Measurements from ENCODE around the gene NIPSNAP3A. TPM values are rescaled to one million over a fixed set of nuclear protein-coding genes. Genes with fewer than 3 reads are reported as not detected.
"Not testable (repeated sequence)": the region's sequence is repeated elsewhere in the genome, so short reads cannot be mapped to it uniquely, and the experiment has no call there.

The NIPSNAP3A gene
- total and polyA plus RNA-seq, 2 donors (not counting 3 experiments of a cell fraction or from before 2014, with no cell fraction given): 27.2 TPM

- ChIA-PET POLR2A (no interaction called here), CTCF (no interaction called here)
- FAIRE-seq (no peak), DNase-seq (ENCODE audit: low read depth, low spot score) (no peak)
- Histone ChIP-seq H3K4me1 (ENCODE audit: control insufficient read depth, extremely low read depth, insufficient read depth, low read length) (no peaks in the 10 kb centered on the region), H3K9me3 (replicated peaks; ENCODE audit: control insufficient read depth, insufficient read depth, low read length) (no peaks in the 10 kb centered on the region), H3K27ac (ENCODE audit: insufficient read depth, low read depth, low read length) (no peak overlapping the region), H2AFZ (ENCODE audit: low read depth, low read length) (no peak overlapping the region), H3K4me2 (ENCODE audit: insufficient read depth, low read length) (no peak overlapping the region), H3K36me3 (ENCODE audit: control insufficient read depth in 2 of 2, extremely low read depth in 1 of 2, insufficient read depth in 2 of 2, low read length in 2 of 2) (no peaks in the 10 kb centered on the region), H3K79me2 (ENCODE audit: control insufficient read depth, insufficient read depth, low read length) (no peaks in the 10 kb centered on the region), H3K9ac (replicated peaks; ENCODE audit: extremely low read depth, insufficient read depth, low read length) (no peak overlapping the region), H3K4me3 (replicated peaks in 1 of 3; ENCODE audit: insufficient read depth in 1 of 3, low read depth in 1 of 3, low read length in 3 of 3) (no peak overlapping the region), H3K9me1 (replicated peaks; ENCODE audit: control insufficient read depth, extremely low read depth, insufficient read depth, low read length) (no peaks in the 10 kb centered on the region), H4K20me1 (replicated peaks; ENCODE audit: control insufficient read depth, extremely low read depth, insufficient read depth, low read length) (no peaks in the 10 kb centered on the region), H3K27me3 (ENCODE audit: control insufficient read depth in 2 of 2, insufficient read depth in 2 of 2, low read length in 2 of 2) (no peaks in the 10 kb centered on the region)
- TF ChIP-seq JUN (IDR thresholded peaks at IDR 0.05; ENCODE audit: borderline replicate concordance, insufficient read depth, insufficient read length, low read depth) (no peak), POLR2AphosphoS5 (IDR thresholded peaks at IDR 0.05; ENCODE audit: insufficient read depth, low read depth, low read length) (no peak), FOS (IDR thresholded peaks at IDR 0.05; ENCODE audit: borderline replicate concordance, insufficient read depth, low read length) (no peak), POLR2A (IDR thresholded peaks at IDR 0.05; ENCODE audit: low read depth, low read length) (no peak)
- TF ChIP-seq, protein P1, sequence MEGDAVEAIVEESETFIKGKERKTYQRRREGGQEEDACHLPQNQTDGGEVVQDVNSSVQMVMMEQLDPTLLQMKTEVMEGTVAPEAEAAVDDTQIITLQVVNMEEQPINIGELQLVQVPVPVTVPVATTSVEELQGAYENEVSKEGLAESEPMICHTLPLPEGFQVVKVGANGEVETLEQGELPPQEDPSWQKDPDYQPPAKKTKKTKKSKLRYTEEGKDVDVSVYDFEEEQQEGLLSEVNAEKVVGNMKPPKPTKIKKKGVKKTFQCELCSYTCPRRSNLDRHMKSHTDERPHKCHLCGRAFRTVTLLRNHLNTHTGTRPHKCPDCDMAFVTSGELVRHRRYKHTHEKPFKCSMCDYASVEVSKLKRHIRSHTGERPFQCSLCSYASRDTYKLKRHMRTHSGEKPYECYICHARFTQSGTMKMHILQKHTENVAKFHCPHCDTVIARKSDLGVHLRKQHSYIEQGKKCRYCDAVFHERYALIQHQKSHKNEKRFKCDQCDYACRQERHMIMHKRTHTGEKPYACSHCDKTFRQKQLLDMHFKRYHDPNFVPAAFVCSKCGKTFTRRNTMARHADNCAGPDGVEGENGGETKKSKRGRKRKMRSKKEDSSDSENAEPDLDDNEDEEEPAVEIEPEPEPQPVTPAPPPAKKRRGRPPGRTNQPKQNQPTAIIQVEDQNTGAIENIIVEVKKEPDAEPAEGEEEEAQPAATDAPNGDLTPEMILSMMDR (IDR thresholded peaks at IDR 0.05; ENCODE audit: extremely low read depth in 1 of 2, insufficient read depth in 1 of 2, low read depth in 1 of 2, low read length in 2 of 2): no peak
- dilution Hi-C loops (cut with MboI; ENCODE audit: extremely low pct_ligation_motif_present, low sequenced_read_pairs): no loop called here
- intact Hi-C loops (cut with micrococcal nuclease): no loop called here
- BruUV-seq (replicated peaks): no TSS peak
Observed at GRCh38 chr9:104700306-104700705, 47.2 kb upstream of the NIPSNAP3A start.

- POLR2A ChIA-PET; DNase-seq (ENCODE audit: low read depth, low spot score); intact Hi-C loops (cut with micrococcal nuclease); H3K4me1 ChIP-seq (ENCODE audit: control insufficient read depth, extremely low read depth, insufficient read depth, low read length); H3K4me3 ChIP-seq (replicated peaks in 1 of 3; ENCODE audit: insufficient read depth in 1 of 3, low read depth in 1 of 3, low read length in 3 of 3); H3K27ac ChIP-seq (ENCODE audit: insufficient read depth, low read depth, low read length); H3K36me3 ChIP-seq (ENCODE audit: control insufficient read depth in 2 of 2, extremely low read depth in 1 of 2, insufficient read depth in 2 of 2, low read length in 2 of 2); CTCF ChIA-PET; FAIRE-seq; dilution Hi-C loops (cut with MboI; ENCODE audit: extremely low pct_ligation_motif_present, low sequenced_read_pairs); H3K9me3 ChIP-seq (replicated peaks; ENCODE audit: control insufficient read depth, insufficient read depth, low read length); H3K27me3 ChIP-seq (ENCODE audit: control insufficient read depth in 2 of 2, insufficient read depth in 2 of 2, low read length in 2 of 2); BruUV-seq (replicated peaks); H3K4me2 ChIP-seq (ENCODE audit: insufficient read depth, low read length); H3K79me2 ChIP-seq (ENCODE audit: control insufficient read depth, insufficient read depth, low read length); H2AFZ ChIP-seq (ENCODE audit: low read depth, low read length); H3K9ac ChIP-seq (replicated peaks; ENCODE audit: extremely low read depth, insufficient read depth, low read length); H4K20me1 ChIP-seq (replicated peaks; ENCODE audit: control insufficient read depth, extremely low read depth, insufficient read depth, low read length); H3K9me1 ChIP-seq (replicated peaks; ENCODE audit: control insufficient read depth, extremely low read depth, insufficient read depth, low read length): not testable (repeated sequence)
Observed at GRCh38 chr9:104708737-104709136, 38.7 kb upstream of the NIPSNAP3A start.
